ENCODE measurements around the gene COPG2. TPM values are rescaled to one million over a fixed set of nuclear protein-coding genes. Genes with fewer than 3 reads are reported as not detected.

Gene COPG2
- polyA plus RNA-seq, 12 donors: 19.8 to 273 (median 42.8) TPM

DNA sequence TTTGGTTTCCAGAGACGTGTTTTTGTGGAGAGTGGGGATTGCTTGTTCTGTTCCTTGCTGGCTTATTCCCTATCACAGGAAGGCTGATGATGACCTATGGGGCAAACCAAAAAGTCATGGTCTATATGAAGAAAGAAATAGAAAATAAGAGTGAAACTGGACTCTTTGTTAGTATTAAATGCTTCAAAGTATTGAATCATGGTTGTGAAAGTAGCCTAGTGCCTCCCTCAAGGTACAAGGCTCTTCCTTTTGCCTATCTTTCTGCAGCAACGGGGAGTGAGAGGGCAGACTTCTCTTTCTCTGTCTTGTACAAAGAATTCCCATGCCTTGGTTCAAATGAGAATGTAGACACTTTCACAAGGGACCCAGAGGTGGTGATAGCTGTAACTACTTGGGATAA lies 167.6 kb downstream of the COPG2 start:
- DNase-seq: no peak

DNA sequence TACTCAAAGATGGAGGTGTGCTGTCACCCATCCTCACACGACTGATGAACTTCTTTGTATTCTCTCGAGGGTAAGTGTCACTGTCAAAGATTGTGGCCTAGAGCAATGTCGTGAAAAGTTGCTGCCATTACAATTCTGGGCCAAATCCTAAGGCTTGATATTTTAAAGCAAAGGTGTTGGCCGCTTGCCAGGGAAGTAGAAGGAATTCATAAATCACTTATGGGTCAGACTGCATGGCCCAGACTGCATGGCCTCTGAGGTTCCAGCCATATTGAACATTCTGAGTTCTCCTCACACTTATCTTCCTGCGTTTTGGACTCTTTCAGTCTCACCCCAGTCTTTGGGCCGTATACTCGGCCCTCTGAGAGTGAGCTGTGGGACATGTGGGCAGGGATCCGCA lies 168.1 kb downstream of the COPG2 start:
- DNase-seq: no peak

DNA sequence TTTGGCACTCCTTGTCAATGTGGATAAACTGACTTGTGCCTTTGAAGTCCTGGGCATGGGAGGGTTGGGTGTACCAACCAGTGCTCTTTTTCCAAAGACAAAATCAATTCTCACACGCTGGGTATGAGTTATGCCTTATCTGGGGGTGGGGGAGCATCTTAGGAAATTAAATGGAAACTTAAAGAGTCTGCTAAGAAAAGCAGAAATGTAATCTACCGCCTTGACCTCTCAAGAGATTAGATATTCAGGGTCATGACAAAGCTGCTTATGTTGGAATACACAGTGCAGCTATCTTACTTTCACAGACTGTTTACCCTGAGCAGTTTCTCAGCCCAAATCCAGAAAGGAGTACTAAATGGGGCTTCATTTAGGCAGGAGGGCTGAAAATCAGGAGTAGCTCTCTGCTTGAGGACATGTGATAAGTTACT lies 174.1 kb downstream of the COPG2 start:
- DNase-seq: no peak

DNA sequence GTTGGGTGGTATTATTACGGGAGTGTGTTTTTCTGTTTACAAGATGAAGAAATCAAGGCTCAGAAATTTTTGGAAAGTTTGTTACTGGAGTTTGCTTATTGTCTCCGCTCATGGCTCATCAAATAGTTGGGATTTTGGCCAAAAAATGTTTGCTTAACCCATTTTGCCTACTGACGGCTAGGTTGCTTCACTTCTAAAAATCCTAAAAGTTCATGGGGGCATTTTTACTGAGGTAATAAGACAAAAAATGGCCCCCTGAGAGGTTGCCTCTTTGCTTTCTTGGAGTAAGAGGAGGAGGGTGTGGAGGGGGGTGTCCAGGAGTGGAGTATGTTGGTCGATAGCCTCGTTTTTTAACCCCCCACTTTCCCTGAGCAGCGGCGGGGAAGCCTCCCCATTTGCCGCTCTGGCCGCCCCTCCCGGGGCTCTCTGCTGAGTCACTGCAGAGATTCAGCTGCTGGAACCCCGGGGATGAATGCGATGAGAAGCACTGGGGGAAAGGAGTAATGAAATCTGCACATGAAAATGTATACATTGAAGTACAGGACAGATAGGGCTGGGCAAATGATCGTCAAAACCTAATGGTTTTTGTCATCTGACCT lies 175.2 kb downstream of the COPG2 start:
- DNase-seq: no peak

DNA sequence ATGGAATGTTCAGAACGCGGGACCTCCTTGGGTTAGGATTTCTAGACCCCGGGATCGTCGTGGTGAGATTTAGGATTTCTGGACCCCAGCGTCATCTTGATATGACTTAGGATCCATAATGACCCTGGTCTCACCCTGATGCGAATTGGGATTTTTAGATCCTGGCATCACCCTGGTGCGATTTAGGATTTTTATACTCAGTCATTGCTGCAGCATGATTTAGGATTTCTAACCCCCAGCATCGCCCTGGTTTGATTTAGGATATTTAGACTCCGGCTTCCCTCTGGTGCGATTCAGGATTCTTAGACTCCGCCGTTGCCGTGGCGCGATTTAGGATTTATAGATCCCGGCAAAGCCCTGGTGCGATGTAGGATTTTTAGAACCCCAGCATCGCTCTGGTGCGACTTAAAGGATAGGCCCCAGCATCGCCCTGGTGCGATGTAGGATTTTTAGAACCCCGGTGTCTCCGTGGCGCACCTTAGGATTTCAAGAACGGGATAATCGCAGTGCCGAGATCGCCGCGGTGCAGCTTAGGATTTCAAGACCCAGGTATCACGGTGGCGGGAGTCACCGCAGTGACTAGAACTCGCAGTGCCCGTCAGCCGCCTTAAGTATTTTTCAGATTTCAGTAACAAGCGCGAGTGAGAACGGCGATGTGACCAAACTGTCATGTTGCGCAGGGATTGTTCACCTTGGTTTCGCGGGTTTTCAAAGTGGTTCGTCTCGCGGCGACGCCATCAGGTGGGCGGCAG lies 175.8 kb downstream of the COPG2 start:
- DNase-seq: no peak

DNA sequence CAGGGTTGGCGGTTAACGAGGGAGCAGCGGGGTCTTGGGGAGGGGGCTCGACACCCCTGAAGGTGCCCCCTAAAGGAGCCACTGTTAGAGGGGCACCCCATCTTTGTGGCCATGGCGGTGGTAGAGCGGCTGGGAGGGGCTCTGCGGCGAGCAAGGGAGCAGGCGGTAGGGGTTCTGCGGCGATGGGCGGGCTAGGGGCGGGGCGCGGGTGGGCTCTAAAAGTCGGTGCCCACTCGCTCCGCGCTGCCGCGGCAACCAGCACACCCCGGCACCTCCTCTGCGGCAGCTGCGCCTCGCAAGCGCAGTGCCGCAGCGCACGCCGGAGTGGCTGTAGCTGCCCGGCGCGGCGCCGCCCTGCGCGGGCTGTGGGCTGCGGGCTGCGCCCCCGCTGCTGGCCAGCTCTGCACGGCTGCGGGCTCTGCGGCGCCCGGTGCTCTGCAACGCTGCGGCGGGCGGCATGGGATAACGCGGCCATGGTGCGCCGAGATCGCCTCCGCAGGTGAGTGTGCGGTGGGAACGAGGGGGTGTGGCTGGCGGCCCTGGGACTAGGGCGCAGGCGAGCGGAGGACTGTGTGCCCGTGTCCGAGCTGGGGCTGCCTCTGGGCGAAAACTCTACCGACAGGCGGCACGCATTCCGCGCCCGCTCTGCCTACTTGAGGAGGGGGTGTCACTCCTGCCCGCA lies 176.6 kb downstream of the COPG2 start, which contains the start of gene MEST:
MEST (plus strand) TSS at position 245 of the 682 bp plus-strand sequence; CDS start at position 474, 229 bp downstream.
- no peak for DNase-seq

DNA sequence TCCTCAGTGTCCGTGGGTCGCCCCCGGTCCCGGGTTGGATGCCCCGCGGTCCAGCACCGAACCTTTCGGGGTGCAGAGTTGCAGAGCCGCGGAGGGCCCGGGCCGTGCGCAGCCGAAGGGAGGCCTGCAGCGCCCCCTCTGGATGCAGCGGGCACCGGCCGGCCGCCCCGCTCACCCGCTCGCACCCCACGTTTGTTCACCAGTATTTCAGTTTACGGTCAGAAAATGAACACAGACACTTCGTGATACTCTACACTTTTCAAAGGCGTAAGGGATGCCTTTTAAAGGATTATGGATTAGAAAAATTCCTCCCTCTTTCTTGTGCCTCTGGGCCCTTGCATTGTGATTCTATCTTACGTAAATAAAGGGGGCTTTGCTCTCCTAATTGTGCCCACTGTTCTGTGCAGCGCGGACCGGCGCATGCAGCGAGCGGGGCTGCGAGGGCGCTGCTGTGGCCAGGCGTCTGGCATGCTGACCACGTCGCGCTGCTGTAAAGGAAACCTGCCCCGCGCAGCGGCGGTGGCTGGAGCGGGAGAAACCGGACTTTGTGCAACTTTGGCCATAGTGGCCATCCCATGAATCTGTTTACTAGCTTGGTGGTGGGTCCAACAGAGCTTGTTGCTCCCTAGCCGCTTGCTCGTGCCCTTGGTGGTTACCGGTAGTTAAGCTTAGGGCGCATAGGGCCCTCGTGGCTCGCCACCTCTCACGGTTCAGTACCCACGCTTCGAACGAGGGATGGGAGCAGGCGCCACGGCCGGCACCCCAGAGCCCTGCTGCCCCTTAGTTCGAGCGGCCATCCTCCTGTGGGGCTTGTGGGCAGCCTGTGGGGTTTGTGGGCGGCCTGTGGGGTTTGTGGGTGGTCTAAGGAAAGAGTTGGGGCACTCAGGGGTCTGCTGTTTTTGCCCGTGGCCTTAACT lies 177.4 kb downstream of the COPG2 start:
- DNase-seq: no peak

DNA sequence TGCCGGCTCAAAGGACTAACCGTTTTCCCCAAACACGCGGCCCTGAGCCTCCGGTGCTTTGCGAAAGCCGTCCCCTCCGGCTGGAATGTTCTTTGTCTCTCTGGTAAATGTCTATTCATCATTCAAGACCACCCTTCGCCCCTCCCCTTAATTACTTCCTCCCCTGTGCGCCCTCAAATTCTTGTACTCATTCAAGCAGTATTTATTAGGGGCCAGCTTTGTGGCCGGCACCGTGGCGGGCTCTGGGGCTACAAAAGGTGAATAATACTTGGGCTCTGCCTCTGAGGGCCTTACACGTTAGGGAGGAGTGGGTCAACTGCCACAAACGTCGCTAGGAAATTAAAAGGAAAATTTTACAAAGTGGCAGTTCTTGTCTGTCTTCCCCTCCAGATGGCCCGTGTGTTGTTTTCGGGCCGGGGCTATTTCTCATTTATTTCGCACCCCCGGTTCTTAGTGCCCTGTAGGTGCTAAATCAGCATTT lies 178.2 kb downstream of the COPG2 start:
- DNase-seq: no peak

DNA sequence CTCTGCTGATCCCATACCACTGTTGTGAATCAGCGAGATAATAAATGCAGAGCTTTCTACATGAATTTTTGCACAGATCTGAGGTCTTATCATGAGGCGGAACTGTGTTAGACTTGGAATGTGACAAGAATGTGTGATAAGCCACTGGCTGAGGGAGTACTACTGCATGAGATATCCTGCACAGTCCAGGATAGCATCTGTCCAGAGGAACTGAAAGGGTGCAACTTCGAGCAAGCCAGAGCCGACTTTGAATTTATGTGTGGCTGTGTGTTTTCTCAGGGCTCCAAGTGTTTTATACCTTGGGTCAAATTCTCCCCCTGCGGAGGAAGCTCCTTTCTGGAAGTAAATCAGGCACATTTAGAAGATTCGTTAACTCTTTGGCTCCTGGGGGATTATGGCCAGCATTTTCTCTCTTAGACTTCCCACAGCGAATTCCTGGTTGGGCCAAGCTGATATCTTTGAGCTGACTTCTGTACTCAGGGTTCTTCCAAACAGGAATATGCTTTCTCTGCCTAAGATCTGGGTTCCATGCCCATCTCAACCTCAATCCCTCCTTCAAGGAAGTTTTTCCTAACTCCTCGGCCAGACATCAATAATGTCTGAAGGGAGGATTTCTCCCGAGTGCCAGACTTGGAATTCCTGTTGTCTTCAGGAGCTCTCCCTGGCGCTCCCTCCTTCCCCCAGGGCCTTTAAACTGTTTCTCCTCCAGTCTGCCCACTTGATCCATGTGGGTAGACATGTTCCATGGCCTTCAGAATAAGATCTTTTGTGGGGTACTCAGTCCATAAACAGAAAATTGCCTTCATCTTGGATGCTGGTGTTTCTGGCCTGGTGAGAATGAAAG lies 179.2 kb downstream of the COPG2 start:
- no peak for DNase-seq

DNA sequence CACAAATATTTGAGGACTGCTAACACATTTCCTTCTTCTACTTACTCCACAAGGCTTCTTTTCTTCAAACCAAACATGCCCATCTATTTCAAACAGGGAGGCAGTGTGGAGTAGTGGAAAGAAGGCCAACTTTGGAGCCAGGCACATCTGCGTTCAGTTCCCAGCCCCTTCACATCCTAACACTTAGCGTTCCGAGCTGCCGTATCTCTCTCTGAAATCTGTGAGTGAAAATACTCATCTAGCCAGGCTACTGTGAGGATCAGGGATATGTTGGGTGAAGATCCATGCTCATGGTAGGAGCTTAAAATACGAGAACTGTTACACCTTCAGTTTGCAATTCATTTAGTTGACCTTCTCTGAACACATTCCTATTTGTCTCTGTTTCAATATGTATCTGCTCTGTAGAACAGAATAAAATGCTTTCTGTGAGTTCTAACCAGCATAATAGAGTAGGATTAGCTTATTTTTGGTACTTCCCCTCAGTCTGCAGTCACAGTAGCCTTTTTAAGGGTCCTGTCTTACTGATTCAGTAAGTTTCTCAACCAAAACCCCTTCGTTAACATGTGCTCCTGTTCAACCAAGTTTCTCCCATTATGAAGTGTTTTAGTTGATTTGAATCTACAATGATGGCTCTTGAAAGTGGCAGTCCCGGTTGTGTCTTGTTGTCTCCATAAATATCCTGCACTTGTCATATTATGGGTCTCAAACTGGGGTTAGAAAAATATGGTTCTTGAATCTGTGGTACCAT lies 180.0 kb downstream of the COPG2 start:
- DNase-seq: no peak

DNA sequence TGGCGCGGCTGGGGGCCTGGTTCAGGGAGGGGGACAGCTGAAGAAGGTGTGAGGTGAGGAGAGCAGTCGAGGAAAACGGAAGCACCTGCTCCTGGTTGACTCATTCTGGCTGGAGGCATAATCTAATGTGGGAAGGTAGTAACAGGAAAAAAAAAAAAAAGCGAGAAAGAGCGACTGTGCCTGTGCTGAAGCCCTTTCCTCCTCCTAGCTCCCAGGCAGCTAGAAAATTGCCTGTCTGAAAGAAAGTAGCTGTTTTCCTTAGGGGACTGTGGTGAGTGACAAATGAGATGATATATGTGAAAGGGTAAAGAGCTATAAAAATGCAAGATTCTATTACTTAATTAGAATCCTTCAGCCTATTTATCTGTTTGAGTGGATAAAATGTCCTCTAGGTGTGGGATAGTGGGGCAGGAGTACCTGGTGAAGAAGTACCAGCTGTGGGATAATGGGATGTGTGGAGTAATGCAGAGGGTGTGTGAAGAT lies 181.6 kb downstream of the COPG2 start:
- no peak for DNase-seq

DNA sequence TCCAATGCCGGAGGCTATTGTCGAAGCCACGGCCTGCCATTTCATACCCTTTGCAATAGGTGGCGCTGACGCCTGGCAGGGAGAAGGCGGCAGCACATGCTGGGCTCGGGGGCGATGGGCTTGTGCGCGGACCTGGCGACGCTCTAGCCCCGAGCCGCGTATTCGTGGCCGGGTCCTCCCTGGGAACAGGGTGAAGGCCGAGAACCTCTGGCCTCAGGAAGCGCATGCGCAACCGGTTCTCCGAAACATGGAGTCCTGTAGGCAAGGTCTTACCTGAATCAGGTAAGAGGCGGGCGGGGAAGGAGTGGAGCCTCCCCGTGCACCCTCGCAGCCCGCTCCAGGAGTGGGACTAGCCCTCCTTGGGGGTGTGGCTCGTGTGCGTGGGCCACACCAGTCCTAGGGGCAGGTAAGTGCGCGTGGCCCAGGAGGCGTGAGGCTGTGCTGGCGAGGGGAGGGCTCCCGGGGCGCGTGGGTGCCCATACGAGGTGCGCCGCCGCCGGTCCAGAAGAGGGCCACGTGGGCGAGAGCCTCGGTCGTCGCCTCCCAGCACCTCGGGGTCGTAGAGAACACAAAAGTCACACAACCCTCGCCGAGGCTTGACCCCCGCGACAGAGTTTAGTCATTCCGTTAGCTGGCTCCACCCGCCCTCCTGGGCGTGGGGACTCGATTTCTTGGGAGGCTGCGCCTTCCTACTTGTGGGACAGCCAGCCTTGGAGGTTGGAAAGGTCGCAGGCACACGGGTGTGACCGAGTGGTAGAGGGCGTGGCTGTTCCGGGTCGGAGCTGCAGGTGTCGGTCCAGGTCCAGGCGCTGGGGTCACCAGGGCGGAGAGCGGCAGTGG lies 182.2 kb downstream of the COPG2 start:
- DNase-seq: no peak

DNA sequence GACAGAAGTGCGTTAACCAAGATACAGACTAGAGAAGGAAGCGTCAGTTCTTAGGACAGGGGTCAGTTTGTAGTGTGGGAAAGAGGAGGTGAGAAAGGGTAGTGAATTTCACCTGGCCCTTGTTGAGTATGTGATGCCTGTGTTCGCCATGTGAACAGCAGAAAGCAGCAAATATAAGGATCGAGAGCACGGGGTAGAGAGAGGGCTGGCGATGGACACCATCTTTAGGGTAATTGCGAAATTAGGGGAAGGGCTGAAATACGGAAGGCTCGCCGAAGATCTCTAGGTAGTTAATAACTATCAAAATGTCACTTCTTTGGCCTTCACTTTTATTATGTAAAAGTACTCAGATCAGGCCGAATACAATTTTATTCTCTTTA lies 182.8 kb downstream of the COPG2 start:
- no peak for DNase-seq

DNA sequence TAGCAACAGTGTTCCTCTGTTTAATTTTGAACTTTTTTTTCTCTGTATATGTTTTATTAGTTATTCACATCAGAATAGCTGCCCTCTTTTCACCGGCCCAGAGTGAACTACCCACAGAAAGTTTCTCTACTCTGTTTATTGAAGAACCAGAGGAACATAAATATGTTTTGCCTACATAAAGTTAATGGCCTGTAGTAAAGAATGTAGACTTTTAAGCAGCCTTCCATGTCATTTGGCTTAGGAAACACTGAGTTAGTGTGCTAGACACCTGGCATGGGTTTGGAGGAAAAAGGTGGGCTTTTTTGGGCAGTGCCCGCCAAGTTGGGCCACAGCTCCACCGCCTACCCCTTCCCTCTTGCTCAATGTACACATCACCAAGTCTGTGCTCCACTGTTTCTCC lies 185.5 kb downstream of the COPG2 start:
- DNase-seq: no peak

DNA sequence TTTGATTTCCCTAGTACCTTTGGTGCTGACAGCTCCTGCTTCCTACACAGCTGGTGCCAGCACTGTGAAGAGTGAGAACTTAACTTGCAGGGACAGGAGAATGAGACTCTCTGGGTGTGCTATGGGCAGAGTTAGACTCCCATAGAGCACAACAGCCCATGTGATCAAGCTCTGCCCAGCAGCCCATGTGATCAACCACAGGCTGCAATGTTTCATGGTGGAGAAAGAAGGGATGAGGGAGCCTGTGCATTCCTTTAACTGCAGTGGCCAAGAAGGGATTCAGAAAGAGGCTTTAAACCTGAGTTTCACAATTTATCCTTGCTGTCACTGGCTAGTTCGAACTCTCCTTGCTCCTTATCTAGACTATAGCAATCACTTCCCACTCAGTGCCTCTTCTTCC lies 186.7 kb downstream of the COPG2 start:
- DNase-seq: no peak

DNA sequence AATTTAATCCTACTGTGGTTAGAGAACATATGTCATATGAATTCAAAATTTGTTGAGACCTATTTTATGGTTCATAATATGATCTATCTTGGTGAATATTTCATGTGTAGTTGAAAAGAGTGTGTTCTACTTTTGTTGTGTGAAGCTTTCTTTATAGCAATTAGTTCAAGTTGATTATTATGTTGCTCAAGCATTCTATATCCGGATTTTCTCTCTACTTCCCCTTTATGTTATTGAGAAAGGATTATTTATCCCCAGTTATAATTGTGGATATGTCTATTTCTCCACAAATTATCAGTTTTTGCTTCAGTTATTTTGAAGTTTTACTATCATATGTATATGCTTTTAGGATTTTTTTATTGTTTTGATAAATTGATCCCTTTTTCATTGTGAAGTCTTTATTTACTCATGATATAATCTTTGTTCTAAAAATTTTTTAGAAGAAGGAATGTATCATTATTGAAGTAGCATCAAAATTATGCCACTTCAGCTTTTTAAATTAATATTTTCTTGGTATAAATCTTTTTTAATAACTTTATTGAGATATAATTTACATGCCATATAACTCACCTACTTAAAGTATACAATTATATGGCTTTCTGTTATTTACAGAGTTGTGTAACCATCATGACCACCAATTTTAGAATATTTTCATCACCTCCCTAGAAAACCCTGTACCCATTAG lies 188.7 kb downstream of the COPG2 start:
- no peak for DNase-seq

DNA sequence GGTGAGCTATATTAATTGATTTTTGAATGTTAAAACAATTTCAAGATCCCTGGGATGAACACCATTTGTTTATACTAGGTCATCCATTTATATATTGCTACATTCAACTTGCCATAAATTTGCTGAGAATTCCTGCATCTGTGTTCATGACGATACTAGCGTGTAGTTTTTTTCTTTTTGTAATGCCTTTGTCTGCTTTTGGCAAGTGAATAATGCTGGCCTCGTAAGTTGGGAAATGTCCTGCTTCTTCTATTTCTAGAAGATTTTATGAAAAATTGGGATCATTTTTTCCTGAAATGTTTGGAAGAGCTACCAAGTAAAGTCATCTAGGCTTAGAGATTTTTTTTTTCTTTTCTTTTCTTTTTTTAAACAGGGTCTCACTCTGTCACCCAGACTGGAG lies 189.6 kb downstream of the COPG2 start:
- DNase-seq: no peak

All from muscle of arm (tissue), 12 donors.